BJ (cell line): ENCODE results near the gene ISCA2. TPM values are rescaled to one million over a fixed set of nuclear protein-coding genes. Genes with fewer than 3 reads are reported as not detected.
A peak's percentile ranks its signal among the peaks of the same experiment; 100 is the strongest.
"Not testable (repeated sequence)": the region's sequence is repeated elsewhere in the genome, so short reads cannot be mapped to it uniquely, and the experiment has no call there.

ENCODE experiments used
- CTCF ChIA-PET: fragments of 350-600 bp; formaldehyde crosslinking; extraction: SDS; loops from one replicate; lab custom pipeline; 2021; ENCODE audit warnings: antibody characterized with exemption, inconsistent platforms; lab: Yijun Ruan, JAX
- POLR2A ChIA-PET: fragments of 300-600 bp; sonication (Branson Sonifier 250); formaldehyde crosslinking; extraction: SDS; loops from one replicate; lab custom pipeline; 2021; ENCODE audit warnings: antibody characterized with exemption; lab: Charles Lee
- DNase-seq: peaks from one replicate; pipeline ENCODE4 v3.0.0-alpha.2; 2011; ENCODE audit warnings: low read depth
- H3K27me3 ChIP-seq: 2 replicates; pipeline ENCODE4 v1.6.0; 2011; ENCODE audit warnings: low read length; ENCODE audit not compliant: control insufficient read depth, insufficient read depth
- H3K36me3 ChIP-seq: 2 replicates; pipeline ENCODE4 v1.5.1; 2011; ENCODE audit warnings: low read length; ENCODE audit not compliant: control insufficient read depth, insufficient read depth
- H3K4me3 ChIP-seq: 2 replicates; pipeline ENCODE4 v1.5.1; 2011; ENCODE audit warnings: low read depth, mild to moderate bottlenecking, control low read depth, low read length
- polyA minus RNA-seq: library from RNA; depleted of rRNA, polyadenylated mRNA; stranded (reverse); fragments of >200 nt; gene quantifications from 2 replicates; pipeline ENCODE4 v1.2.3, GENCODE V29; 2011; rRNA and poly(A)+ RNA removed
- polyA plus RNA-seq: library from polyadenylated mRNA; depleted of rRNA; stranded (reverse); fragments of >200 nt; gene quantifications from 2 replicates; pipeline ENCODE4 v1.2.3, GENCODE V29; 2011; rRNA removed
- TF ChIP-seq, protein P1 (sequence below): IDR thresholded peaks from 2 replicates; pipeline ENCODE4 v1.5.1; 2011; ENCODE audit warnings: low read depth, mild to moderate bottlenecking, control low read depth, inconsistent platforms, low read length, moderate library complexity; ENCODE audit not compliant: insufficient read depth

The ISCA2 gene, protein sequence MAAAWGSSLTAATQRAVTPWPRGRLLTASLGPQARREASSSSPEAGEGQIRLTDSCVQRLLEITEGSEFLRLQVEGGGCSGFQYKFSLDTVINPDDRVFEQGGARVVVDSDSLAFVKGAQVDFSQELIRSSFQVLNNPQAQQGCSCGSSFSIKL
- polyA plus RNA-seq (13.0 and 25.6 TPM in 2 replicates), polyA minus RNA-seq (1.4 and 1.7 TPM in 2 replicates)

DNA sequence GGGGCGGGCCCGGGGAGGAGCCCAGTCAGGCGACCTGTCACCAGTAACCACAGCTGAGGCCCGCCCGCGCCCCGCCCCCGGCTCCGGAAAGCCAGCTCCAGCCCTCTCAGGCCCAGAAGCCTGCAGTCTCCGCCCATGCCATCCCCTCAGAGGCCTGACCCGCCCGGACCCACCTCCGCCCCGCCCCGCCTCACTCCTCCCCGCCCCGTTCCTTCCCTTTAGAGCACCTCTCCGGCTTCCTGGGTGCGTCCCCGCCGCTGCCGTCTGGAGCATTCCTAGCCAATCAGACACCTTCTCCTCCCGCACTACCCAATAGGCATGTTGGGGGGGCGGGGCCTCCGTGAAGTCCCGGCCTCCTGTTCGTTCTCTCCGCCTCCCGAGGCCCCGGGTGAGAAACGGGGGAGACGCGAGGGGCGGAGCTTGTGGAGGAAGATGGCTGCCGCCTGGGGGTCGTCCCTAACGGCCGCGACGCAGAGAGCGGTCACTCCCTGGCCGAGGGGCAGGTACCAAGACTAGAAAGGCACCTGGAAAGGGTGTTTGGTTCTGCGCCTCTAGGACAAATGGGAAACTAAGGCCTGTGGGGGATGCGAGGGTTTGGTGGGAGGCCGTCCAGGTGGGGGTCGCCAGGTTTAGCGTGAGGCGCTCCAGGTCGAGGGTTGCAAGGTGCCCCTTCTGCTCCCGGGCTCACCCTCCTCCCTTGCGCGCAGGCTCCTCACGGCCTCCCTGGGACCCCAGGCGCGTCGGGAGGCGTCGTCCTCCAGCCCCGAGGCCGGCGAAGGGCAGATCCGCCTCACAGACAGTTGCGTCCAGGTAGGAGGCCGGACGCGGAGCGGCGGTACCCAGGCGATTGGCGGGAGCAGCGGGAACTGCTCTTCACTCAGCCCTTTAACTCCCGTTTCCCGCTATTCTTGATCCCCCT is at the start of gene ISCA2:
ISCA2 (plus strand) TSS at position 423 of the 919 bp plus-strand sequence; CDS start at position 433, 10 bp downstream.
- TF ChIP-seq, protein P1, sequence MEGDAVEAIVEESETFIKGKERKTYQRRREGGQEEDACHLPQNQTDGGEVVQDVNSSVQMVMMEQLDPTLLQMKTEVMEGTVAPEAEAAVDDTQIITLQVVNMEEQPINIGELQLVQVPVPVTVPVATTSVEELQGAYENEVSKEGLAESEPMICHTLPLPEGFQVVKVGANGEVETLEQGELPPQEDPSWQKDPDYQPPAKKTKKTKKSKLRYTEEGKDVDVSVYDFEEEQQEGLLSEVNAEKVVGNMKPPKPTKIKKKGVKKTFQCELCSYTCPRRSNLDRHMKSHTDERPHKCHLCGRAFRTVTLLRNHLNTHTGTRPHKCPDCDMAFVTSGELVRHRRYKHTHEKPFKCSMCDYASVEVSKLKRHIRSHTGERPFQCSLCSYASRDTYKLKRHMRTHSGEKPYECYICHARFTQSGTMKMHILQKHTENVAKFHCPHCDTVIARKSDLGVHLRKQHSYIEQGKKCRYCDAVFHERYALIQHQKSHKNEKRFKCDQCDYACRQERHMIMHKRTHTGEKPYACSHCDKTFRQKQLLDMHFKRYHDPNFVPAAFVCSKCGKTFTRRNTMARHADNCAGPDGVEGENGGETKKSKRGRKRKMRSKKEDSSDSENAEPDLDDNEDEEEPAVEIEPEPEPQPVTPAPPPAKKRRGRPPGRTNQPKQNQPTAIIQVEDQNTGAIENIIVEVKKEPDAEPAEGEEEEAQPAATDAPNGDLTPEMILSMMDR: no peak
- peak; percentile 97 for DNase-seq
- Histone ChIP-seq H3K4me3 (peak within 1 kb of the TSS; percentile 99), H3K36me3 (no peaks in the 10 kb centered on the region), H3K27me3 (no peaks in the 10 kb centered on the region)
- ChIA-PET POLR2A (interaction anchor here (0.6 kb wide), 1 partner anchor 140 kb away, joined by 4 read pairs; no protein-coding TSS in a partner anchor), CTCF (interaction anchor here (0.6 to 1.6 kb wide), 7 partner anchors 8 to 130 kb away, joined by 3 to 7 read pairs (median 6); partner anchors contain the start of gene LTBP2)

DNA sequence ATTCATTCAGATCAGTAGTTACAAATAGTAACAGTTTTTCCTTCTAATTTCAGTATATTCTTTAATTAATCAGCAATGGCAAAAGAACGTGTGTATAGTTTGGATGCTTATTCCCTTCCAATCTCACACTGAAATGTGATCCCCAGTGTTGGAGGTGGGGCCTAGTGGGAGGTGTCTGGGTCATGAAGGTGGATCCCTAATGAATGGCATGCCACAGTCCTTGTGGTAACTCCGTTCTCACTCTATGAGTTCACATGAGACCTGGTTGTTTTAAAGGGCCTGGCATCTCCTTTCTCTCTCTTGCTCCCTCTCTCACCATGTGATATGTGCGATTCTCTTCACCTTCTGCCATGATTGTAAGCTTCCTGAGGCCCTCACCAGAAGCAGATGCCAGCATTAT is 48.7 kb upstream of the ISCA2 start:
- no peak for DNase-seq
- CTCF ChIA-PET: no interaction called here
- TF ChIP-seq, protein P1: no peak
- no peaks in the 10 kb centered on the region for H3K36me3 ChIP-seq
- POLR2A ChIA-PET: no interaction called here
- peaks cover 10% of the 10 kb centered on the region for H3K27me3 ChIP-seq
- no peak overlapping the region for H3K4me3 ChIP-seq

DNA sequence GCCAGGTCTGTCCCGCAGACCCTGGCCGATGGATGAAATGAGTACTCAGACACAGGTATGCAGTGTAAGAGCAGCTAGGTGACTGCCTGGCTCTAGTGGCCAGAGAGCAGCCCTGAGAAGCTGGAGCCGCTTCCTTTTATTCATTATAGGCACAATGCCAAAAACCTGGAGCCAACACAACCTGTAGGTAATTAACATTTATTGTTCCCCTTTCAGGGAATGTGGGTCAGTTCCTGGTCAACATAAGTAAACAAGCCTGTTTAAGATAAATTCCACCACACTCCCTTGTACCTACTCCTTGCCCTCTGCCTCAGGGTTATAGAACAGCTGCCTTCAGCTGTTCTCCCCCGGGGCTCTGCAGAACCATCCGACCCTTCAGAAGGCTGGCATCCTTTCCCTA is 39.2 kb upstream of the ISCA2 start:
- POLR2A ChIA-PET, H3K4me3 ChIP-seq, H3K27me3 ChIP-seq, DNase-seq, H3K36me3 ChIP-seq, CTCF ChIA-PET: not testable (repeated sequence)

DNA sequence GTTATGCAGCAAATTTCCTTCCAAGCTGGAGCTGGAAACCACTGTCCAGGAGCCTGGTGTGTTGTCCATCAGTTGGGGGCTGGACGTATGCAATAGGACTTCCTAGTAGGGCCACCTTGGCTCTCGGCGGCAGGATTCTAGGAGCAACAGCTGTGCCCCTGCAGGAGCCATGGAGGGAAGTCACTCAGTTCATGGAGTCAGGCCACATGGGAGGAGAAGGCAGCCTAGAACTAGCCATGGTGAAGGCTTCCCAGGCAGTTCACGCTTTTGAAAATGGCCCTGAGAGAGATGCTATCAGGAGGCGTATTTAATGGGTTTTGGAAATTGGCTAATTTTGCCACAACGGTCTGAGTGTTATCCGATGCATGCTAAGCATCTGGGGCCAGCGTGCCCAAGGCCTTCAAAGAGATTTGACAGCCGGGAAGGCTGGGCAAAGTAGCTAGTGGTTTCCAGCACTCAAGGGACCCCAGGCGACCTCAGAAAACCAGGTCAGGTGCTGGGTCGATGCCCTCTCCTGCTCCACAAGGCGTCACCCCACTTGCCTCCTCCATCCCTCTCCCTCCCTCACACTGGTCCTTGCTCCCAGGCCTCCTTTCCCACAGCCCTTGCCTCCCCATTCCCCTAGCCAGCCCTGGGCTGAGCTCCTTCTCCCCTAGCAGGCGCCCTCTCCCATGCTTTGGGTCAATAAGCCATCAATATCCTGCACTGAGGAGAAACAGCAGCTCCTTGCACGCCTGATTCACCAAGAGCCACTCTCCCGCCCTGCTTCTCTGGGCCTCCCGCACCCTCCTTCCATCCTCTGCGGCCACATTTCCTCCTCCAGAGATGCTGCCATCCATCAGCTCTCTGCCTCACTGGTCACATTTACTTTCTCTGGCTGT is 36.6 kb upstream of the ISCA2 start:
- Histone ChIP-seq H3K4me3 (no peak overlapping the region), H3K36me3 (no peaks in the 10 kb centered on the region), H3K27me3 (peaks cover 2% of the 10 kb centered on the region; the same call in 1 of the 2 replicates)
- TF ChIP-seq, protein P1: no peak
- no peak for DNase-seq
- POLR2A ChIA-PET: no interaction called here
- CTCF ChIA-PET: interaction anchor here (0.6 to 8.9 kb wide), 6 partner anchors 15 to 131 kb away, joined by 3 to 55 read pairs (median 3); no protein-coding TSS in a partner anchor

DNA sequence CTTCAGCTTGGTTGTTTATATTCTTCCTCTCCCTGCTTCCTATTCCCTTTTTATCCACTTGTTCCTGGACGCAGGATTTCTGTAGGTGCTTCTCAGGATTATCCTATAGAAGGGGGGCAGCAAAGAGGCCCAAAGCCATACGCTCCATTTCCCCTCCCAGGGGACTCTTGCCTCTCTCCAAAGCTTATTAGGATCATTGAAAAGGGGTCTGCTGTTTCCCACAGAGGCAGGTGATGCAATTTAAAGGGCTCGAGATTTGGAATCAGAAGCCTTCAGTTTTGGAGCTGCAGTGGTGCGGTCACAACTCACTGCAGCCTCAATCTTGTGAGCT is 36.0 kb upstream of the ISCA2 start:
- no peak for DNase-seq
- CTCF ChIA-PET: interaction anchor here (0.8 to 8.9 kb wide), 5 partner anchors 16 to 153 kb away, joined by 3 to 55 read pairs (median 3); no protein-coding TSS in a partner anchor
- Histone ChIP-seq H3K4me3 (no peak overlapping the region), H3K27me3 (peaks cover 2% of the 10 kb centered on the region; the same call in 1 of the 2 replicates), H3K36me3 (no peaks in the 10 kb centered on the region)
- POLR2A ChIA-PET: no interaction called here
- TF ChIP-seq, protein P1: no peak
